HG03139 (cell line): ENCODE data around the gene RBM14.
A peak's percentile ranks its signal among the peaks of the same experiment; 100 is the strongest.
"Not testable (repeated sequence)": the region's sequence is repeated elsewhere in the genome, so short reads cannot be mapped to it uniquely, and the experiment has no call there.

Experiments used
- ATAC-seq: cut with Tn5 transposase; IDR thresholded peaks from one replicate; pipeline ENCODE4 v1.9.1; 2021; ENCODE audit not compliant: unreplicated experiment

RBM14 gene

GRCh38 chr11:66631883-66632282 lies 15.5 kb downstream of the RBM14 start:
- no peak for ATAC-seq

GRCh38 chr11:66632952-66633351 lies 16.5 kb downstream of the RBM14 start:
- no peak for ATAC-seq

- no peak for ATAC-seq
These were observed 20.0 kb downstream of the RBM14 start for GRCh38 chr11:66636411-66636810.

GRCh38 chr11:66637557-66638176 lies 21.2 kb downstream of the RBM14 start:
- no peak for ATAC-seq

- ATAC-seq: peak; percentile 91
These were observed 22.0 kb downstream of the RBM14 start, which contains the start of gene RBM4 for GRCh38 chr11:66638177-66639065. Gene RBM4 (plus strand): TSS chr11:66638703. CDS start chr11:66639712, 1,009 bp downstream.

- ATAC-seq: no peak
These were observed 22.8 kb downstream of the RBM14 start for GRCh38 chr11:66639066-66639813.

GRCh38 chr11:66639814-66640340 lies 23.4 kb downstream of the RBM14 start:
- not testable (repeated sequence) for ATAC-seq

- ATAC-seq: no peak
These were observed 25.4 kb downstream of the RBM14 start for GRCh38 chr11:66641834-66642233.

GRCh38 chr11:66643745-66644437 lies 27.5 kb downstream of the RBM14 start:
- no peak for ATAC-seq

- no peak for ATAC-seq
These were observed 30.4 kb downstream of the RBM14 start for GRCh38 chr11:66646828-66647227.

- ATAC-seq: no peak
These were observed 33.5 kb downstream of the RBM14 start for GRCh38 chr11:66649903-66650302.

- no peak for ATAC-seq
These were observed 34.6 kb downstream of the RBM14 start for GRCh38 chr11:66651016-66651415.

- ATAC-seq: no peak
These were observed 36.2 kb downstream of the RBM14 start for GRCh38 chr11:66652651-66653050.

- no peak for ATAC-seq
These were observed 36.7 kb downstream of the RBM14 start for GRCh38 chr11:66653123-66653522.

- no peak for ATAC-seq
These were observed 43.3 kb downstream of the RBM14 start for GRCh38 chr11:66659763-66660162.

GRCh38 chr11:66663741-66664296 lies 47.4 kb downstream of the RBM14 start:
- no peak for ATAC-seq

- ATAC-seq: no peak
These were observed 48.9 kb downstream of the RBM14 start for GRCh38 chr11:66665369-66665768.

GRCh38 chr11:66670816-66671215 lies 54.4 kb downstream of the RBM14 start:
- no peak for ATAC-seq

- ATAC-seq: no peak
These were observed 58.7 kb downstream of the RBM14 start for GRCh38 chr11:66674964-66675602.
